Vagina (tissue), 2 donors: Measurements from ENCODE around the gene UBE2Q1. TPM values are rescaled to one million over a fixed set of nuclear protein-coding genes. Genes with fewer than 3 reads are reported as not detected.

Experiments used
- DNase-seq, 2 donors: peaks; one replicate each; pipeline ENCODE4 v3.0.0-alpha.2; 2017; ENCODE audit errors: extremely low spot score in 2 of 2
- H3K27ac ChIP-seq: fragments of 200-600 bp; sonication (generic); one replicate; pipeline ENCODE4 v1.5.1; 2019
- H3K27me3 ChIP-seq: fragments of 200-600 bp; sonication (generic); one replicate; pipeline ENCODE4 v1.5.1; 2019
- H3K36me3 ChIP-seq, 2 donors: fragments of 200-600 bp; sonication (generic); one replicate each; pipeline ENCODE4 v1.5.1; 2017 to 2019
- H3K4me1 ChIP-seq: fragments of 200-600 bp; sonication (generic); one replicate; pipeline ENCODE4 v1.5.1; 2019
- H3K4me3 ChIP-seq, 2 donors: fragments of 200-600 bp; sonication (generic); 1 replicate in 1 of 2; 2 replicates in 1 of 2; pipeline ENCODE4 v1.5.1; 2016 to 2019
- H3K9me3 ChIP-seq: fragments of 200-600 bp; sonication (generic); one replicate; pipeline ENCODE4 v1.5.1; 2019
- POLR2A ChIP-seq, 2 donors: fragments of 450-650 bp; IDR thresholded peaks; one replicate each; pipeline ENCODE4 v1.6.1; 2017; ENCODE audit warnings: antibody characterized with exemption in 2 of 2, mild to moderate bottlenecking in 2 of 2, moderate library complexity in 2 of 2
- POLR2AphosphoS5 ChIP-seq, 2 donors: sonication (generic); formaldehyde crosslinking; IDR thresholded peaks; one replicate each; pipeline ENCODE4 v1.9.0; 2017; ENCODE audit warnings: antibody characterized with exemption in 2 of 2, mild to moderate bottlenecking in 2 of 2, low read depth in 1 of 2; ENCODE audit not compliant: insufficient read depth in 1 of 2
- intact Hi-C: fragments of 100-400 bp; cut with DNase I; formaldehyde crosslinking; loops from one replicate; pipeline ENCODE4 v1.15.1; 2023
- total RNA-seq: library from RNA; depleted of rRNA; stranded (reverse); fragments of >200 nt; gene quantifications from one replicate; pipeline ENCODE4 v1.2.3, GENCODE V29; 2016
- TF ChIP-seq, protein P1 (sequence below), 3 experiments: fragments of 450-650 bp in 2 of 3; fragments of 200-600 bp in 1 of 3; sonication (generic) in 1 of 3; IDR thresholded peaks; one replicate each; pipeline ENCODE4 v1.5.1; 2017 to 2019; ENCODE audit warnings: antibody characterized with exemption in 3 of 3, mild to moderate bottlenecking in 2 of 3, moderate library complexity in 2 of 3

Gene UBE2Q1
- total RNA-seq, 1 donor from 2014 or later = 17.9 TPM

DNA sequence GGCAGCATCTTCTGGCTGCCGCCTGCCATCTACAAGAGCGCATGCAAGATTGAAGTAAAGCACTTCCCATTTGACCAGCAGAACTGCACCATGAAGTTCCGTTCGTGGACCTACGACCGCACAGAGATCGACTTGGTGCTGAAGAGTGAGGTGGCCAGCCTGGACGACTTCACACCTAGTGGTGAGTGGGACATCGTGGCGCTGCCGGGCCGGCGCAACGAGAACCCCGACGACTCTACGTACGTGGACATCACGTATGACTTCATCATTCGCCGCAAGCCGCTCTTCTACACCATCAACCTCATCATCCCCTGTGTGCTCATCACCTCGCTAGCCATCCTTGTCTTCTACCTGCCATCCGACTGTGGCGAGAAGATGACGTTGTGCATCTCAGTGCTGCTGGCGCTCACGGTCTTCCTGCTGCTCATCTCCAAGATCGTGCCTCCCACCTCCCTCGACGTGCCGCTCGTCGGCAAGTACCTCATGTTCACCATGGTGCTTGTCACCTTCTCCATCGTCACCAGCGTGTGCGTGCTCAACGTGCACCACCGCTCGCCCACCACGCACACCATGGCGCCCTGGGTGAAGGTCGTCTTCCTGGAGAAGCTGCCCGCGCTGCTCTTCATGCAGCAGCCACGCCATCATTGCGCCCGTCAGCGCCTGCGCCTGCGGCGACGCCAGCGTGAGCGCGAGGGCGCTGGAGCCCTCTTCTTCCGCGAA is 12.9 kb upstream of the UBE2Q1 start:
- Histone ChIP-seq H3K9me3 (no peaks in the 10 kb centered on the region), H3K4me1 (peaks cover 11% of the 10 kb centered on the region), H3K4me3 (no peak overlapping the region), H3K27ac (no peak overlapping the region), H3K27me3 (no peaks in the 10 kb centered on the region), H3K36me3 (no peaks in the 10 kb centered on the region)
- intact Hi-C loops = no loop called here
- DNase-seq = no peak
- TF ChIP-seq POLR2A (IDR thresholded peaks at IDR 0.05) = no peak

DNA sequence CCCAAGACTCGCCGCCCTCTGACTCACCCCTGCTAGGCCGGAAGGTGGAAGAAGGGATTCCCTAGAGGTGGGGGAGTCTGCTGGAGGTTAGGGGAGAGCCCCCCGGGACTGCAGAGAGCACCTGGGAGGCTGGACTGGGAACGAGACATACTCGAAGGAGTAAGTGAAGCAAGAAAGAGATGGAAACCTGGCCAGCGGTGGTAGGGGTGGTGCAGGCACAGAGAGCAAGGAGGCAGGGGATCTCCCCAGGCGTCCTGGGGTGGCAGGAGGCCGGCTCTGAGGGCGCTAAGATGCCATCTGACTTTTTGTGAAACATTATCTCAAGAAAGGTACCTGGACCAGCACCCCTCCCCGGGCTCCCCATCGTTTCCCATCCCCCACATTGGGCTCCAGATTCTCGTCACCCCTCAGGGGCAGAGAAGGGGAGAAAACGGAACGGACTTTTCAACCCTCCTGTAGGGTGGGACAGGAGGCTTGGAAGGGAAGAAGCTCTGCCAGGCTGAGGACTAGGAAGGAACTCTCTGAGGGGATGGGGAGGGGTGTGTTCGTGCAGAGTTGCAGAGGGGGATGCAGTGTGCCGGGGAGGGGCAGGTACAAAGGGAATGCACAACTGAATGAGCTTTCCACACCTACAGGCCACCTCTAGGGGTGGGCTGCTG is 9.8 kb upstream of the UBE2Q1 start:
- peaks cover 11% of the 10 kb centered on the region for H3K4me1 ChIP-seq
- no peak overlapping the region for H3K27ac ChIP-seq
- TF ChIP-seq POLR2AphosphoS5 (IDR thresholded peaks at IDR 0.05; ENCODE audit: insufficient read depth in 1 of 2, low read depth in 1 of 2) = no peak
- TF ChIP-seq, protein P1, sequence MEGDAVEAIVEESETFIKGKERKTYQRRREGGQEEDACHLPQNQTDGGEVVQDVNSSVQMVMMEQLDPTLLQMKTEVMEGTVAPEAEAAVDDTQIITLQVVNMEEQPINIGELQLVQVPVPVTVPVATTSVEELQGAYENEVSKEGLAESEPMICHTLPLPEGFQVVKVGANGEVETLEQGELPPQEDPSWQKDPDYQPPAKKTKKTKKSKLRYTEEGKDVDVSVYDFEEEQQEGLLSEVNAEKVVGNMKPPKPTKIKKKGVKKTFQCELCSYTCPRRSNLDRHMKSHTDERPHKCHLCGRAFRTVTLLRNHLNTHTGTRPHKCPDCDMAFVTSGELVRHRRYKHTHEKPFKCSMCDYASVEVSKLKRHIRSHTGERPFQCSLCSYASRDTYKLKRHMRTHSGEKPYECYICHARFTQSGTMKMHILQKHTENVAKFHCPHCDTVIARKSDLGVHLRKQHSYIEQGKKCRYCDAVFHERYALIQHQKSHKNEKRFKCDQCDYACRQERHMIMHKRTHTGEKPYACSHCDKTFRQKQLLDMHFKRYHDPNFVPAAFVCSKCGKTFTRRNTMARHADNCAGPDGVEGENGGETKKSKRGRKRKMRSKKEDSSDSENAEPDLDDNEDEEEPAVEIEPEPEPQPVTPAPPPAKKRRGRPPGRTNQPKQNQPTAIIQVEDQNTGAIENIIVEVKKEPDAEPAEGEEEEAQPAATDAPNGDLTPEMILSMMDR (IDR thresholded peaks at IDR 0.05) = no peak
- no peak for TF ChIP-seq POLR2A (IDR thresholded peaks at IDR 0.05)
- no peak for DNase-seq
- H3K4me3 ChIP-seq = no peak overlapping the region
- intact Hi-C loops = loop anchor here (10.0 kb wide), 1 partner anchor 497 kb away; the partner anchor contains the start of gene EFNA4
- H3K9me3 ChIP-seq = no peaks in the 10 kb centered on the region
- H3K36me3 ChIP-seq = no peaks in the 10 kb centered on the region
- no peaks in the 10 kb centered on the region for H3K27me3 ChIP-seq

DNA sequence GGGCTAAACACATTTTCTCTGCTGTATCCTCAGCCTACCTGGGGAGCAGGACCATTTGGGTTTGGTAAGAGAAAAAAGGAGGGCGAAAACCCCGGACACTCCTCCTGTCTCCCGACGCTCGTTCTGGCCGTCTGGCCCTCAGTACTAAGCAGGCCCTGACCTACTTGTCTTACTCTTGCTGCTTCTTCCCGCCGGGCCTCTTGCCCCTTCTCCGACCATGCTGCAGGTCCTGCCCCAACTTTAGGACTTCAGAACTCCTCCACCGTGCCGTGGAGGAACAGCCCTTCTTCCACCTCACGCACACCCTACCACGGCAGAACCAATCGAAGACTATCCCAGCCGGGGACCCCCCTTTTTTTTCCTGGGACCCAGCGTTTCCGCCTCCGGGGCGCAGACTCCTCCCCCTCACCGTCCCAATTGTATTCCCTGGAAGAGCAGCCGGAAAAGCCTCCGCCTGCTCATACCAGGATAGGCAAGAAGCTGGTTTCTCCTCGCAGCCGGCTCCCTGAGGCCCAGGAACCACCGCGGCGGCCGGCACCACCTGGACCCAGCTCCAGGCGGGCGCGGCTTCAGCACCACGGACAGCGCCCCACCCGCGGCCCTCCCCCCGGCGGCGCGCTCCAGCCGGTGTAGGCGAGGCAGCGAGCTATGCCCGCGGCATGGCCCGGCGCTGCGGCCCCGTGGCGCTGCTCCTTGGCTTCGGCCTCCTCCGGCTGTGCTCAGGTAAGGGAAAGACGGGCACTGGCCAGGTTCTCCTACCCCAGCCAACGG is 9.1 kb upstream of the UBE2Q1 start, which contains the start of gene CHRNB2:
CHRNB2 (plus strand) TSS at position 393 of the 771 bp plus-strand sequence; CDS start at position 660, 267 bp downstream.
- H3K27me3 ChIP-seq = no peaks in the 10 kb centered on the region
- peaks cover 11% of the 10 kb centered on the region for H3K4me1 ChIP-seq
- H3K36me3 ChIP-seq = no peaks in the 10 kb centered on the region
- H3K4me3 ChIP-seq = no peak within 1 kb of the TSS
- no peaks in the 10 kb centered on the region for H3K9me3 ChIP-seq
- intact Hi-C loops = loop anchor here (10.0 kb wide), 1 partner anchor 497 kb away; the partner anchor contains the start of gene EFNA4
- DNase-seq = no peak
- no peak within 1 kb of the TSS for H3K27ac ChIP-seq
- TF ChIP-seq POLR2A (IDR thresholded peaks at IDR 0.05) (no peak), POLR2AphosphoS5 (IDR thresholded peaks at IDR 0.05; ENCODE audit: insufficient read depth in 1 of 2, low read depth in 1 of 2) (no peak)
- TF ChIP-seq, protein P1 (IDR thresholded peaks at IDR 0.05) = no peak

DNA sequence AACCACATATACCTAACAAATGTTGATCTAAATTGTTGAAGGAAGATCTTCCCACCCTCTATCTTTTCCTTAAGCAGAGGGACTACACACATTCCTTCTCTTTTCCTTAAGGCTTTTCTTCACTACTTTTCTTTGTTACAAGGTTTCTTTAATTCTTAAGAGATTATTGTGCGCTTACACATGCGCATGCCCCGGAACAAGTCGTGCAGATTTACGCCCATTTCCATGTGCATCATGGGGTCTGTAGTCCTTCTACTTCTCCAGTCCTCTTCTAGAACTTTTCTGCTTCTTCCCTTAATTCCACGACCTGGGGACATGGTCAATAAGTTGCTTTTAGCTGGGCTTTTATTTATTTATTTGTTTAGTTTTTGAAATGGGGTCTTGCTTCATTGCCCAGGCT is 7.4 kb upstream of the UBE2Q1 start:
- Histone ChIP-seq H3K27me3 (no peaks in the 10 kb centered on the region), H3K9me3 (no peaks in the 10 kb centered on the region), H3K4me1 (peaks cover 11% of the 10 kb centered on the region), H3K27ac (no peak overlapping the region), H3K4me3 (no peak overlapping the region), H3K36me3 (no peaks in the 10 kb centered on the region)
- no peak for TF ChIP-seq POLR2A (IDR thresholded peaks at IDR 0.05)
- TF ChIP-seq, protein P1 (IDR thresholded peaks at IDR 0.05) = no peak
- TF ChIP-seq POLR2AphosphoS5 (IDR thresholded peaks at IDR 0.05; ENCODE audit: insufficient read depth in 1 of 2, low read depth in 1 of 2) = no peak
- intact Hi-C loops = loop anchor here (10.0 kb wide), 1 partner anchor 499 kb away; the partner anchor contains the start of gene EFNA4
- DNase-seq = no peak

DNA sequence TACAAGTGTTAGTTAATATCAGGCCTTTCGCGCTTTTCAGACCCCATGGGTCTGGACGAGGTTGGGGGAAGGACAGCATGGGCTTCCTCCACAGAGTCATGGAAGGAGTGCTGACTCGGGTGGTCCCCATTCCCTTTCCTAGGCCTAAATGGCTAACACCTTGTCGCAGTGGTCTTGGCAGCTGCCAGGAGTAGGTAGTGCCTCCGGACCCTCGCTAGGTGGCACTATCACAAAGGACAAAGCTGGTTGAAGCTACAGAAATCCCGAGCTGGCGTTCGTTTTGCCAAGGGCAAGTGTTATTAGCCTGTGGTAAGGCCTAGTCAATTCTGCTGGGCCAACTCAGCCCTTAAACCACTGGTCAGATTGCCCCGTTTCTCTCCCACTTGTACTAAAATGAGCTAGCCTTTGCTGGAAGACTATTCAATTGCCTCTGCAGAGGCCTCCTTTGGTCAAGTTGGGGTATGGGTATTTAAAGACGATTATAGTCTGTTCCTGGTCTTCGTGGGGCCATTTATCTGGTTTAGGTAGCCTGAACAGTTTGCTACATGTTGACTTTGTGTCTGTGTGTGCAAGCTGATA is 1.1 kb upstream of the UBE2Q1 start:
- Histone ChIP-seq H3K27ac (peak overlapping the region; percentile 90), H3K36me3 (peaks cover 0 to 12% of the 10 kb centered on the region in 2 donors), H3K9me3 (no peaks in the 10 kb centered on the region), H3K4me1 (peaks cover 32% of the 10 kb centered on the region), H3K27me3 (no peaks in the 10 kb centered on the region), H3K4me3 (peak overlapping the region; percentile 78 to 85)
- TF ChIP-seq, protein P1 (IDR thresholded peaks at IDR 0.05) = peak; percentile 68 to 96 (median 94)
- no peak for TF ChIP-seq POLR2A (IDR thresholded peaks at IDR 0.05)
- TF ChIP-seq POLR2AphosphoS5 (IDR thresholded peaks at IDR 0.05; ENCODE audit: insufficient read depth in 1 of 2, low read depth in 1 of 2) = no peak
- intact Hi-C loops = loop anchor here (5.0 to 10.0 kb wide), 3 partner anchors 155 to 505 kb away; partner anchors contain the start of genes EFNA4 and IL6R
- peak in 1 of 2 donors; percentile 97 for DNase-seq
